IPS-NIHi11 (cell line): ENCODE measurements around the gene GABARAP.

Source experiments
- DNase-seq: peaks from one replicate; pipeline ENCODE4 v3.0.0; 2012; ENCODE audit warnings: mixed read lengths, low spot score

GABARAP gene

DNA sequence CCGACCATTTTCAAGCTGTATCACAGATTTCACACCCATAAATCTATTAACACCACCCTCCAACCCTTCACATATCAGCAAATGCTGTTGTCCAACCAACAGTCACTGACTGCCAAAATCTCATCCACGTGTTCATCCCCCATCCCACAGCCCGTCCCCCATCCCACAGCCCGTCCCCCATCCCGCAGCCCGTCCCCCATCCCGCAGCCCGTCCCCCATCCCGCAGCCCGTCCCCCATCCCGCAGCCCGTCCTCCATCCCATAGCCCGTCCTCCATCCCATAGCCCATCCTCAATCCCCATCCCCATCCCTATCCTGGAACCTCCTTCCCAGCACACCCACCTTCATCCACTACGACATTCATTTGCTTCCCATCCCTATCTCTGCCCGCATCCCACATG, 36.7 kb downstream of the GABARAP start:
- no peak for DNase-seq

- peak; percentile 96 for DNase-seq
Observed at GRCh38 chr17:7204828-7205461, 37.3 kb downstream of the GABARAP start.

- no peak for DNase-seq
Observed at GRCh38 chr17:7204336-7204735, 37.9 kb downstream of the GABARAP start.

- DNase-seq: no peak
Observed at GRCh38 chr17:7203391-7203790, 38.9 kb downstream of the GABARAP start.

- no peak for DNase-seq
Observed at GRCh38 chr17:7196651-7197401, 45.4 kb downstream of the GABARAP start.

DNA sequence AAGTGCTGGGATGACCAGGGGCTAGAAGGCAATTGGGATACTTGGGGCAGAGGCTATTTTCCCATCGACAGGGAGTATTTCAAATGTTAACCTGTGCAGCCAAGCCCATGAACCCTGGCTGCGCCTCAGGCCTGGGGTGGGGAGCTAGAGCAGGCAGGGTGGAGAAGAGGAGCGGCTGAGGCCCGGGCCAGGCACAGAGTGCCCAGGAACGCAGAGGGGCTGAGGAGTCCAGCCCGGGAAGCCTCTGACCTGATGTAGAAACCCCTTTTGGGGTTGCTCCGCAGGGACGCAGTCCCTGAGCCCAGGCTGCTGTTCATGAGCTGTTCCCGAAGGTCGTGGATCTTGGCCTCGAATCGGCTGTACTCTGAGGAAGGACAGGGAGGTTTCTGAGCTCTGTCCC, 46.3 kb downstream of the GABARAP start:
- DNase-seq: no peak

DNA sequence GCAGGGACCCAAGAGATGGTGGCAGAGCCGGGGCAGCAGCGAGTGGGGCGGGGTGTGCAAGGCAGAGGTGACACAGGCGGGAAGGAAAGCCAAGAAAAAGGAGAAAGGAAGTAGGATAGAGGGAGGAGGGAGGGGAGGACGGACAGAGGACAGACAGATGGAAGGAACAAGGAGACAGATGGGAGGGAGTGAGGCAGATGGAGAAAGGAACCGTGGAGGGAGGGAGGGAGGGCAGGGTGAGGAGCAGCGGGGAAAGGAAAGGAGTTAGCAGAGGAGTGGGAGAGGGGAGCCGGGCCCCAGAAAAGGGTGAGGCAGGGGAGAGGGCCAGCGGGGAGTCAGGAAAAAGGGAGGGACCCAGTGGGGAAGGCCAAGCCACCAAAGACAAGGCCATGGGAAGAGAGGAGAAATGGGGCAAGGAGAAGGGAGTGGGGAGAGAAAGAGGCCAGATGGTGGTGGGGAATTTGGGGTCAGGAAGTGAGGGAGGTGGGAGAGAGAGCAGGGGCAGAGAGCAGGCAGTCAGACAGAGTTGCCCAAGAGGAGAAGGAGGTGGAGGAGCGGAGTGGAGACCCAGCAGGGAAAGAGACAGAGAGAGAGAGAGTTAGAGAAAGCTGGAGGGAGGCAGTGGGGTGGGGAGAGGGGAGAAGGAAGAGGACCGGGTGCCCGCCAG, 49.8 kb downstream of the GABARAP start:
- no peak for DNase-seq

DNA sequence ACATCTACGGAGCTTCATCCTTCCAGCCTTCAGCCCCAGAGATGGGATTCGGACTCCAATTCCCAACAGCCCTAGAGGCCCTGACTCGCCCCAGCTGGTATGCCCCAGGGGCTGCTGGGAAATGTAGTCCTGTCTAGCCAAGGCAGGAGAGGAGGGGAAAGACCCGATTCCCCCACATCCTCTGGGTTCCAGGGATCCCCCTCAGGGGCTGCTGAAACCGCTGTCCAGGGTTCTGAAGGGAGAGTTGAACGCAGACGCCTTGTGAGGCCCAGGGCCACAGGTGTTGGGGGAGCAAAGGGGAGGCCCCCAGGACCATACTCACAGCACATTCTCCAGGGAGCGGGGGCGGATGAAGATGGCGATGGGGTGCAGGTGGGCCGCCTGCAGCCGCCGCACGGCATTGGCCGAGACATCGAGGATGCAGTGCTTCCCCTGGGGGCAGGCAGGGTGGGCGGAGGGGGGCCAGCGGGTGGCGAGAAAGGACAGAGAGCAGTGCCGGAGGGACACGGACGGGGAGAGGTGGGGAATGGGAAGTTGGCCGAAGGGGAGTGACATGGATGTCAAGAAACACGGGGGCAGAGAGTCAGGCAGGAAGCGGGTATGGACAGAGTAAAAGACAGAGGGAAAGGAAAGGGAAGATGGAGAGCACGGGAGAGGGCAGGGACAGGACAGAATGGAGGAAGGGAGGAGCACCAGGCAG, 50.5 kb downstream of the GABARAP start:
- peak; percentile 92 for DNase-seq

- DNase-seq: no peak
Observed at GRCh38 chr17:7191069-7191468, 51.2 kb downstream of the GABARAP start.

GRCh38 chr17:7190276-7190917, 51.9 kb downstream of the GABARAP start:
- DNase-seq: no peak
